Colonic mucosa (tissue), 4 donors: ENCODE results near the gene CHST8. TPM values are rescaled to one million over a fixed set of nuclear protein-coding genes. Genes with fewer than 3 reads are reported as not detected.

Experiments
- DNase-seq: peaks from one replicate; pipeline ENCODE4 v3.0.0-alpha.2; 2020
- H3K27ac ChIP-seq: fragments of 200-600 bp; one replicate; pipeline ENCODE4 v1.8.0; 2021
- H3K27me3 ChIP-seq: fragments of 200-600 bp; one replicate; pipeline ENCODE4 v1.8.0; 2021
- H3K36me3 ChIP-seq: fragments of 200-600 bp; one replicate; pipeline ENCODE4 v1.8.0; 2021
- H3K4me1 ChIP-seq: fragments of 200-600 bp; one replicate; pipeline ENCODE4 v1.8.0; 2021; ENCODE audit warnings: mild to moderate bottlenecking
- H3K4me3 ChIP-seq: fragments of 200-600 bp; one replicate; pipeline ENCODE4 v1.8.0; 2021
- H3K9ac ChIP-seq, 2 donors: one replicate each; pipeline ENCODE4 v1.7.0; 2013; ENCODE audit warnings: control low read depth in 2 of 2, low read depth in 2 of 2, low read length in 2 of 2
- H3K9me3 ChIP-seq: fragments of 200-600 bp; one replicate; pipeline ENCODE4 v1.8.0; 2021
- CTCF ChIP-seq: fragments of 200-600 bp; IDR thresholded peaks from one replicate; pipeline ENCODE4 v1.8.0; 2022; ENCODE audit warnings: antibody characterized with exemption, mild to moderate bottlenecking
- intact Hi-C: fragments of 100-400 bp; cut with DNase I; formaldehyde crosslinking; loops from one replicate; pipeline ENCODE4 v1.14.1; 2022
- total RNA-seq, 2 donors: library from RNA; stranded (reverse); fragmentation: NEBNext Ultra II Directional in 1 of 2; extraction: Animal tissue kit (Norgen Biotek cat#: 25700) in 1 of 2; gene quantifications; one replicate each; pipeline ENCODE4 v1.2.1, GENCODE V29; 2021
- donor health status: healthy.
- donor health status: DM: no; HTN: no; CAD: no.
- donor health status: DM: no; HTN: no; CAD: no.

CHST8 gene
- total RNA-seq, 2 donors from 2014 or later, result not detected

DNA sequence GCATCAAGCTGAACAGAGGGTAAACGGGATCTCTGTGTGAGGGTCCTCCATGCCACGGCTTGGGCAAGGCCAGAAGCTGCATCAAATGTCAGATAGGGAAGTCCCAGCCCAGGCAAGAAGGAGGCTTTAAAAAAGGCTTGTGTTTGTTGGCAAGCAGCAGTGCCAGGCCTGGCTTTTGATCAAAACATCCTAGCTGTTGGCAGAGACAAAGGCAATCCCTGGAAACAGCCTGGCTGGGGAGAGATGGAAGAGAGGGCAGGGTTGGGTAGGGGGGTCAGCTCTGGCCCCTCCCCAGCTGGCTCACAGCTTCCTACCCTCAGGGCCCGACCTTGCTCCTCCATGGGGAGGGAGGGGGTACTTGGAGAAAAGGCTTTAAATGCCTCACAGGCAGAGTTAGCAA, 113.2 kb downstream of the CHST8 start:
- intact Hi-C loops, result no loop called here
- TF ChIP-seq CTCF, result no peak

DNA sequence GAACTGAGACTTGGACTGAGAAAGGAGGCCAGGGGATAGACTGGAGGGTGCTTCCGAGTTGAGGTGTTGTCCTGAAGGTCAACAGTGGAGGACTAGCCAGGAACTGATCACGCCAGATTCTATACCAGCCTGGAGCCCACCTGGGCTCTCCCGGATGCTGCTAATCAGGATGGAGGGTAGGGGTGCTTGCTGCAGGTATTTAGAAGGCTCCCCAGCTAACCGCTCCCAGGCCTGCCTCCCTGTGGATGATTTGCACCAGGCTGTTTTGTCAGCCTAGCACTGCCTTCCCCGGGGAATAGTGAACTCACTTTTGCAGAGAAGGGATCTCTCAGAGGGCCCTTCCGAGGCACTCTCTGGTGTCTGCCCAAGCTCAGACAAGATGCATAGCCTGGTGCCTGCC, 114.4 kb downstream of the CHST8 start:
- Histone ChIP-seq H3K27me3 (no peaks in the 10 kb centered on the region), H3K4me3 (no peak overlapping the region), H3K36me3 (no peaks in the 10 kb centered on the region), H3K9ac (no peak overlapping the region), H3K4me1 (no peaks in the 10 kb centered on the region), H3K27ac (no peak overlapping the region), H3K9me3 (no peaks in the 10 kb centered on the region)
- DNase-seq, result no peak
- intact Hi-C loops, result no loop called here
- no peak for TF ChIP-seq CTCF

More for the DNA sequence above, 113.2 kb downstream of the CHST8 start:
- Histone ChIP-seq H3K27ac (no peak overlapping the region), H3K4me3 (no peak overlapping the region), H3K9me3 (no peaks in the 10 kb centered on the region), H3K9ac (no peak overlapping the region), H3K27me3 (no peaks in the 10 kb centered on the region), H3K36me3 (no peaks in the 10 kb centered on the region), H3K4me1 (no peaks in the 10 kb centered on the region)
- no peak for DNase-seq

DNA sequence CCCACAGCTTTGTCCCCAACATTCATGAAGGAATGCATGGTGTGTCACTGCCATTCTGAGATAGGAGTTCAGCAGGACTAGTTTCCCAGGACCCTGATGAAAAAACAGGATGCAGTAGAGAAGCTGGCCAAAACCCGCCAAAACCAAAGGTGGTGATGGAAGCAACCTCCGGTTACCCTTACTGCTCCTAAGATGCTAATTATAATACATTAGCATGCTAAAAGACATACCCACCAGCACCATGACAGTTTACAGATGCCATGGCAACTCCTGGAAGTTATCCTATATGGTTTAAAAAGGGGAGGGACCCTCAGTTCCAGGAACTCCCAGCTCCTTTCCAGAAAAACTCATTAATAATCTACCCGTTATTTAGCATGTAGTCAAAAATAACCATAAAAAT, 115.0 kb downstream of the CHST8 start:
- DNase-seq, result no peak
- Histone ChIP-seq H3K27ac (no peak overlapping the region), H3K9me3 (no peaks in the 10 kb centered on the region), H3K36me3 (no peaks in the 10 kb centered on the region), H3K4me3 (no peak overlapping the region), H3K27me3 (no peaks in the 10 kb centered on the region), H3K4me1 (no peaks in the 10 kb centered on the region), H3K9ac (no peak overlapping the region)
- intact Hi-C loops, result no loop called here
- TF ChIP-seq CTCF, result no peak

GRCh38 chr19:33737681-33738371, 116.1 kb downstream of the CHST8 start:
- H3K9me3 ChIP-seq, result no peaks in the 10 kb centered on the region
- no peak for DNase-seq
- H3K36me3 ChIP-seq, result no peaks in the 10 kb centered on the region
- H3K9ac ChIP-seq, result no peak overlapping the region
- intact Hi-C loops, result no loop called here
- no peak for TF ChIP-seq CTCF
- H3K4me1 ChIP-seq, result no peaks in the 10 kb centered on the region
- H3K4me3 ChIP-seq, result no peak overlapping the region
- H3K27ac ChIP-seq, result no peak overlapping the region
- no peaks in the 10 kb centered on the region for H3K27me3 ChIP-seq

- Histone ChIP-seq H3K4me3 (no peak overlapping the region), H3K36me3 (no peaks in the 10 kb centered on the region), H3K4me1 (no peaks in the 10 kb centered on the region), H3K27me3 (no peaks in the 10 kb centered on the region), H3K9me3 (no peaks in the 10 kb centered on the region), H3K9ac (no peak overlapping the region), H3K27ac (no peak overlapping the region)
- TF ChIP-seq CTCF, result no peak
- peak; percentile 23 for DNase-seq
- intact Hi-C loops, result no loop called here
Observed at GRCh38 chr19:33740811-33741396, 119.2 kb downstream of the CHST8 start.
